GM21447 (cell line): Measurements from ENCODE around the gene IGFBP3.

Experiments
- ATAC-seq: cut with Tn5 transposase; IDR thresholded peaks from one replicate; pipeline ENCODE4 v1.9.1; 2021; ENCODE audit not compliant: unreplicated experiment

The IGFBP3 gene

DNA sequence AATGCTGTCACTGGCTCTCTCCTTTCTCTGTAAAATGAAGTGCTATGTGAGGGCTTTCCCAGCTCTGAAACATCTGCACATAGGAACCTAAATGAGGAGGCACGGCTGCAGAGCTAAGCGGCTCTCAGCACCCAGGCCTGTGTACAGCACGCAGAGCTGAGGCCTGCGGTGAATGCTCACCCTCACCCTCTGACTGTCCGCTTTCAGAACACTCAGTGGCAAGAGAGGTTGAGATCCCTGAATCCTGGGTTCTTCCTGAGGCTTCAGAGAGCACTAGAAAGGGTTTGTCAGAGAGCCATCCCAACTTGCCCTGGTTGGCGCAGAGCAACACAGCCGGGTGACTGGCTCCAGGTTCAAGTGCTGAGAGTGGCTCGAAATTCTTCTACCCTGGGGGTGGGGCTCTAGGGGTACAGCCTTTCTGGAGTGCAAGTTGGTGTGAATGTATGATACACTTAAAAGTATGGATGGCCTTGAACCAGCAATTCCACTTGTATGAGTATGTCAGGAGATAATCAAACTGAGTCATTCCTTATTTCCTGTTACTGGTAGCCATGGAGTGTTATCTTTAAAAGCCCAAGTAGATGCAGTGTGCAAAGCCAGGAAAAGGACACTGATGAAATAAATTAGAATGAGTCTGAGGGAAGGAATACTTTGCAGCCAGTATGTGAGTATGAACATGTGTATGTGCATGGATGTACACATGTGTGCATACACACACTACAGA is 46.5 kb downstream of the IGFBP3 start:
- no peak for ATAC-seq

DNA sequence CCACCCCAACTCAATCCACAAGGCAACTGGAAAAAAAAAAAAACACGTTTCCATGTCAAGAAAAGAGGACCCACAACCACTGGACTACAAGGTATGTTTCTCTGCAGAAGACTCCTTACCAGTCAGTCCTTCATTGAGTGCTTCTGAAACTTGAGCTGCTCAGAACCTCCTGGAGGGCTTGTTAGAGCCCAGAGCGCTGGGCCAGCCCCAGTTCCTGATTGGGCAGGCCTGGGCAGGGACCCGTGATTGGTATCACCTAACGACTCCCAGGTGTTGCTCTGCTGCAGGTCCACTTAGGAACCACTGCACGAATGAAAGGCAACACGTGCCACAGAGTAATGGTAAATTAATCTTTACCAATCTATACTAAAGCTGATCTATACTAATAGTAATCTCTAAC is 47.7 kb downstream of the IGFBP3 start:
- ATAC-seq, result no peak

DNA sequence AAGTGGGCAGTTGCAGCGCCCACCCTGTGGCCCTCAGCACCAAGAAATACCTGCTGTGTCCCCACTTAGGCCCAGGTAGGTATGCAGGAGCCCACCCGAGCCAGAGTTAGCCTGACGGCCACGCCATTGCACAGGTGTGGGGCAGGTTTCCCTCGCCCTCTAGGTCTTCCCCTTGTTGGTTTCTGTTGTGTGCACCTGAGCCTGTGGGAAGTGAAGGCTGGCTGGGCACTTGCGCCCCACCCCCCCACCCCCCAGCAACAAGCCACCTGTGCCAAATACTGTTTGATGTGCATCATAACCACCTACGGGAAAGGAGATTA is 48.1 kb downstream of the IGFBP3 start, which contains the start of gene CCDC201:
Gene CCDC201 (minus strand): TSS at position 48 of the 320 bp plus-strand sequence. CDS start 75 bp downstream, outside the sequence.
- no peak for ATAC-seq

DNA sequence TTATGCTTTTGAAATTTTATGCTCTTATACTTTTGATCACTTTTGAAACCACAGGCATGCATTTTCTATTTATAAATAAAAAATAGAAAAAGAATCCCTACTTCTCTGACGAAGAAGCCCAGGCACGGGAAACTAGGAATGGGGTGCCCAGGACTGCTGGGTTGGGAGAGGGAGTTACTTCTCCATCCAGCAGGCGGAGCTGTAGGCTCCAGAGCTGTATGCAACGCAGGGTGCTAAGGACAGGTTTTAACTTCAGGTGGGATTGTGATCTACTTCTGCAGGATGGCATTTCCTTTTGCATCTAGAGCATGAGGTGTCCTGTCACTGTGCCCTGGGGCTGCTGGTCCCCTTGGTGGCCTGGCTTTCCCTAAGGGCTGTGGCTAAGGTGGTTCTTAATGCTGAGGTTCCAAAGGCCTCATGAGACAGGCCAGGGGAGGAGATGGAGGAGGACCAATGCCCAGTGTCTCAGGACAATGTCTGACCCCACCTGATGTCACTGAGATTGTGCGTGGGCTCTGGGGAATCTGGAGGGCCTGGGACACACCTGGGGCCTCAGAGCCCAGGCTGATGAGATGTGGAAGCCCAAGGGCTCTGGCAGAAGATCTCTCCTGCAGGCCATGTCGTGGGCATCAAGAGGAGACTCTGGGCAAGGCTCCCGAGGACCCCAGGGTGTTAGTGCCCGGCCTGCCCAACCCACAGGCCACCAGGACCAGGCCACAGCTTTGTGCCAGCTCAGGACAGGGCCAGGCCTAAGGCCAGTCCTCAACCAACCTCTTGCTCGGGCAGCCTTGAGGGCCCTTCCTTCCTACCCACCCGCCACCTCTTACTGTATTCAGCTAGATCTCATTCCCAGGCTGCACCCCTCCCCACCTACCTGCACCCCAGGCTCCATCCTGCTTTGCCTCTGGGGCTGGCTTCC is 48.7 kb downstream of the IGFBP3 start:
- ATAC-seq, result no peak

DNA sequence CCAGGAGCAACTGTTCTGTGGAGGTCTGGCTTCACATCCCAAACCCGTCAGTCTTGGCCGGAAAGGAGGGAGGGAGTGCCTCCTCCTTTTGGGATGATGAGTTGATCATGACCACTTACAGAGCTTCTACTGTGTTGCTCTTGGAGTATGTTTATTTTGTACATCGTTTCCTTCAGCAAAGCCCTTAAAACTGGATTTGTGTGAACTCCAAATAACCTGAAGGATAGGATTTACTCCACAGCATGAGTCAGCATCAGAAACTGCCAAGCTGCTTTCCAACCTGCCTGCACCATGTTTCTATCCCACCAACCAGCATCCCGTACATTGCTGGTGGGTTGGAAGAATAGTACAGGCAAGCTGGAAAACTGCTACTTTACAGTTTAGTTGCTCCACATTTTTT is 51.6 kb downstream of the IGFBP3 start:
- no peak for ATAC-seq

DNA sequence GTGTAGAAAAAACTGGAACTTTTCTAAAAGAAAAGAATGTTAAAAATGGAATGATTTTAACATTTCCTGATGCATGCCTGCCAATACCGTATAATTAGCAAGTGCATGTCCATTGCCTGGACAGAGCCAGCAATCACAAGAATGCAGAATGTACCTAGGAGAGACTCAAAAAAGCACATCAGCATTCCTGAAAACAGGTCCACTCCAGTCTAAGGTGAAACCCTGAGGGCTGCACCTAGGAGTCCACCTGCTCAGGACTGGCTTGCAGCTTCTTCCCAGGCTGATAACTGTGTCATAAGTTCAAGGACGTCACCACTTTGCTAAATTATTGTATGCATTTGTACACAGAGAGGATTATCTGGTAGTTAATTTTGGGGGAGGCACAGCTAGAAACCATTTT is 53.6 kb downstream of the IGFBP3 start:
- ATAC-seq, result no peak

DNA sequence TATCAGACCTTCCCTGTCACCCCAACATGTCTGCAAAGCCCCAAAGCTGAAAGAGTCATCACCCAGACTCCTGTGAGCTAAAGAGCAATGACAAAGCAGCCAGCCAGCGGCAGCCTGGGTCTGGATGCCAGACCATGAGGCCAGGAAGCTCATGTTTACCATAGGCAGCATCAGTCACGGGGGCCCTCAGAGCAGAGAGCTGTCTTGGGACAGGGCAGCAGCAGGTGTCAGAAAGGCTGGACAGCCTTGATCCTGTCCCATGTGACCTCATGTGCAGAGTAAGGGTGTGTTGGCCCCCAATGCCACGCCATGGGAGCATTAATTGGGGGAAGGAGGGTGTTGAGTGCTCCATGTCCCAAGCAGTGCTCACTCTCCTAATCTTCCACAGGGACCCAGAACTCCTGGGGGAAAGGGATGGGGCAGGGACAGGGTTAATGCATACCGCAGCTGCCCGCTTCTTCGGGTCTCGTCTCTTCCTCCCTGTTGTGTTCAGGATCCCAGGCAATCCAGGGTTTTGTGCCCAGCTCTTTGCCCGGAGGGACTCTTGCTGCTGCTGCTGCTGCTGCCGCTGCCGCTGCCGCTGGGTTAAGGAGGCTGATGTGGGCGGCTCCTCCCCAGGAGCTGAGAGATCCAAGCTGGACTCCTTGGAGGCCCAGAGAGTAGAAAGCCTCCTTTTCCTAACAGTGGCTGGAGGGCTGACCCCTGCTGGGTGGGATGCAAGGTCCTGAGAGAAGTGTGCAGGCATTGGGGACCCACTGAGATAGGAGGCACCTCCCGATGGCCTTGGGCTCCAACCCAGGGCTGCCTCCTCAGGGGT is 55.3 kb downstream of the IGFBP3 start:
- no peak for ATAC-seq

DNA sequence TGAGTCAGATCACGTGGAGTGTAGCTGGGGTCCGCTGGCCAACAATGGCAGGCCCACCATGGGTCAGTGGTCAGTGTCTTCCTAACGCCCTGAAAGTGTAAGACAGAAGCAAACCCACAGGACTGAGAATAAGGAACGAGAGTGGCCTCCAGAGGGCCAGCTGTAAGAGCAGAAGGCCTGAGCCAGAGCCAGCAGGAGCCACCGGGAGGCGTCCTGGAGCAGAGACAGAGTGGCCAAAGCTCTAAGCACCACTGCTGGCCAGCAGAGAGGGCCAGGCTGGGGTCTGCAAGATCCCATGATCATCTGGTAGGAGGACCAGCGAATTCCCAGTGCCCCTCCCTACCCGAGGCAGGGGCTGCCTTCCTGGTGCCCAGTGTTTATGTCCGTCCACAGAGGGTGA is 57.4 kb downstream of the IGFBP3 start:
- no peak for ATAC-seq
